A549 (cell line): ENCODE results near the gene PRKG1.

Experiments
- MAFK ChIP-seq: fragments of 450-650 bp; IDR thresholded peaks from 2 replicates; pipeline ENCODE4 v1.6.1; 2014; ENCODE audit not compliant: partially characterized antibody
- POLR2A ChIP-seq: IDR thresholded peaks from 2 replicates; pipeline ENCODE4 v1.6.1; 2012; ENCODE audit warnings: mild to moderate bottlenecking, low read length
- RCOR1 ChIP-seq: fragments of 150-350 bp; IDR thresholded peaks from 2 replicates; pipeline ENCODE4 v1.6.1; 2014; ENCODE audit warnings: antibody characterized with exemption, low read length, low read depth
- TF ChIP-seq, protein P1 (sequence below): fragments of 150-350 bp; IDR thresholded peaks from 2 replicates; pipeline ENCODE4 v1.6.1; 2014; ENCODE audit warnings: low read depth, mild to moderate bottlenecking, low read length
- TF ChIP-seq, protein P2 (sequence below): fragments of >200 bp; sonication (Bioruptor Twin); formaldehyde crosslinking; IDR thresholded peaks from 3 replicates; pipeline ENCODE4 v1.5.1; 2016

DNA sequence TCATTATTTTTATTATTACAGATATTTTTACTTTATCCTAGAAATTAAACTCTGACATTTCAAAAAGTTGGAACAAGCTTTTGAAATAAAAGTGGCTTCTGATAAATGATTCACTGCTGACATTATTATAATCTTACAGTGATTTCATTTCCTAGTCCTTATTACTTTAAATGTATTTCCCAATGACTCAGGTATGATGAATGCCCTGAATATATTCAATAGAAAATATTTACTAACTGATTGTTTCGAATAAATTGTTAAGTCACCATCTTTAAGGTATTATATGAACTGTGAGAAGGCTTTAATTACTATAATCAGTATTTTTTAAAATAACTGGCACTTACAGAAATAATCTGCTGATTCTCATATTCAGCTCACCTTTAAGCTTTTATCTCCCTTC, 1261.4 kb downstream of the PRKG1 start:
- TF ChIP-seq, protein P1, sequence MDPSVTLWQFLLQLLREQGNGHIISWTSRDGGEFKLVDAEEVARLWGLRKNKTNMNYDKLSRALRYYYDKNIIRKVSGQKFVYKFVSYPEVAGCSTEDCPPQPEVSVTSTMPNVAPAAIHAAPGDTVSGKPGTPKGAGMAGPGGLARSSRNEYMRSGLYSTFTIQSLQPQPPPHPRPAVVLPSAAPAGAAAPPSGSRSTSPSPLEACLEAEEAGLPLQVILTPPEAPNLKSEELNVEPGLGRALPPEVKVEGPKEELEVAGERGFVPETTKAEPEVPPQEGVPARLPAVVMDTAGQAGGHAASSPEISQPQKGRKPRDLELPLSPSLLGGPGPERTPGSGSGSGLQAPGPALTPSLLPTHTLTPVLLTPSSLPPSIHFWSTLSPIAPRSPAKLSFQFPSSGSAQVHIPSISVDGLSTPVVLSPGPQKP = no peak
- TF ChIP-seq, protein P2, sequence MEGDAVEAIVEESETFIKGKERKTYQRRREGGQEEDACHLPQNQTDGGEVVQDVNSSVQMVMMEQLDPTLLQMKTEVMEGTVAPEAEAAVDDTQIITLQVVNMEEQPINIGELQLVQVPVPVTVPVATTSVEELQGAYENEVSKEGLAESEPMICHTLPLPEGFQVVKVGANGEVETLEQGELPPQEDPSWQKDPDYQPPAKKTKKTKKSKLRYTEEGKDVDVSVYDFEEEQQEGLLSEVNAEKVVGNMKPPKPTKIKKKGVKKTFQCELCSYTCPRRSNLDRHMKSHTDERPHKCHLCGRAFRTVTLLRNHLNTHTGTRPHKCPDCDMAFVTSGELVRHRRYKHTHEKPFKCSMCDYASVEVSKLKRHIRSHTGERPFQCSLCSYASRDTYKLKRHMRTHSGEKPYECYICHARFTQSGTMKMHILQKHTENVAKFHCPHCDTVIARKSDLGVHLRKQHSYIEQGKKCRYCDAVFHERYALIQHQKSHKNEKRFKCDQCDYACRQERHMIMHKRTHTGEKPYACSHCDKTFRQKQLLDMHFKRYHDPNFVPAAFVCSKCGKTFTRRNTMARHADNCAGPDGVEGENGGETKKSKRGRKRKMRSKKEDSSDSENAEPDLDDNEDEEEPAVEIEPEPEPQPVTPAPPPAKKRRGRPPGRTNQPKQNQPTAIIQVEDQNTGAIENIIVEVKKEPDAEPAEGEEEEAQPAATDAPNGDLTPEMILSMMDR = no peak
- TF ChIP-seq RCOR1 (no peak), MAFK (no peak), POLR2A (no peak)
